Measurements from ENCODE around the gene METTL4.

The METTL4 gene

GRCh38 chr18:2571200-2572170, at the start of gene METTL4, which contains the start of gene NDC80:
Gene METTL4 (minus strand): TSS chr18:2571505. CDS start chr18:2567216, 4,289 bp downstream.
Gene NDC80 (plus strand): TSS chr18:2571557. CDS start chr18:2572986, 1,429 bp downstream.
- DNase-seq, result peak; percentile 49

- no peak for DNase-seq
These were observed 46.7 kb upstream of the METTL4 start for GRCh38 chr18:2618009-2618408.

- no peak for DNase-seq
These were observed 46.2 kb upstream of the METTL4 start for GRCh38 chr18:2617401-2617998.

GRCh38 chr18:2612996-2613395, 41.7 kb upstream of the METTL4 start:
- DNase-seq, result no peak

- DNase-seq, result no peak
These were observed 39.2 kb upstream of the METTL4 start for GRCh38 chr18:2610549-2610948.

GRCh38 chr18:2609604-2610003, 38.3 kb upstream of the METTL4 start:
- no peak for DNase-seq

- no peak for DNase-seq
These were observed 35.0 kb upstream of the METTL4 start for GRCh38 chr18:2606335-2606734.

GRCh38 chr18:2602844-2603243, 31.5 kb upstream of the METTL4 start:
- DNase-seq, result no peak

GRCh38 chr18:2597639-2598038, 26.3 kb upstream of the METTL4 start:
- no peak for DNase-seq

- no peak for DNase-seq
These were observed 19.0 kb upstream of the METTL4 start for GRCh38 chr18:2590303-2590702.

- no peak for DNase-seq
These were observed 18.2 kb upstream of the METTL4 start for GRCh38 chr18:2589345-2590068.

GRCh38 chr18:2588666-2589344, 17.5 kb upstream of the METTL4 start:
- no peak for DNase-seq

- DNase-seq, result no peak
These were observed 16.5 kb upstream of the METTL4 start for GRCh38 chr18:2587788-2588187.

- no peak for DNase-seq
These were observed 2.1 kb upstream of the METTL4 start for GRCh38 chr18:2573408-2573807.

GRCh38 chr18:2572892-2573291, 1.6 kb upstream of the METTL4 start:
- no peak for DNase-seq

GRCh38 chr18:2572171-2572569, 865 bp upstream of the METTL4 start:
- no peak for DNase-seq

GRCh38 chr18:2570772-2571199, 519 bp downstream of the METTL4 start:
- peak; percentile 45 for DNase-seq

GRCh38 chr18:2569338-2570207, 1.7 kb downstream of the METTL4 start:
- no peak for DNase-seq

GRCh38 chr18:2568605-2569004, 2.7 kb downstream of the METTL4 start:
- DNase-seq, result no peak

GRCh38 chr18:2568129-2568528, 3.2 kb downstream of the METTL4 start:
- DNase-seq, result no peak

- no peak for DNase-seq
These were observed 6.9 kb downstream of the METTL4 start for GRCh38 chr18:2564373-2564772.

- DNase-seq, result no peak
These were observed 12.1 kb downstream of the METTL4 start for GRCh38 chr18:2559249-2559648.

Measured in amniotic stem cell (primary cell).